OCI-LY1 (cell line): ENCODE results near the gene LSAMP.

Experiments used
- EZH2 ChIP-seq: fragments of 200-600 bp; sonication (generic), shearing (Covaris generic); IDR thresholded peaks from 2 replicates; pipeline ENCODE4 v1.8.0; 2017; ENCODE audit warnings: borderline replicate concordance, mixed run types, mild to moderate bottlenecking, antibody characterized with exemption, low read length, moderate library complexity, mixed read lengths
- TF ChIP-seq, protein P1 (sequence below): fragments of 200-600 bp; sonication (generic), shearing (Covaris generic); IDR thresholded peaks from 2 replicates; pipeline ENCODE4 v1.5.1; 2017; ENCODE audit warnings: mild to moderate bottlenecking, antibody characterized with exemption, low read length, moderate library complexity, mixed read lengths

GRCh38 chr3:115843206-115843605 lies 602.1 kb downstream of the LSAMP start:
- TF ChIP-seq, protein P1, sequence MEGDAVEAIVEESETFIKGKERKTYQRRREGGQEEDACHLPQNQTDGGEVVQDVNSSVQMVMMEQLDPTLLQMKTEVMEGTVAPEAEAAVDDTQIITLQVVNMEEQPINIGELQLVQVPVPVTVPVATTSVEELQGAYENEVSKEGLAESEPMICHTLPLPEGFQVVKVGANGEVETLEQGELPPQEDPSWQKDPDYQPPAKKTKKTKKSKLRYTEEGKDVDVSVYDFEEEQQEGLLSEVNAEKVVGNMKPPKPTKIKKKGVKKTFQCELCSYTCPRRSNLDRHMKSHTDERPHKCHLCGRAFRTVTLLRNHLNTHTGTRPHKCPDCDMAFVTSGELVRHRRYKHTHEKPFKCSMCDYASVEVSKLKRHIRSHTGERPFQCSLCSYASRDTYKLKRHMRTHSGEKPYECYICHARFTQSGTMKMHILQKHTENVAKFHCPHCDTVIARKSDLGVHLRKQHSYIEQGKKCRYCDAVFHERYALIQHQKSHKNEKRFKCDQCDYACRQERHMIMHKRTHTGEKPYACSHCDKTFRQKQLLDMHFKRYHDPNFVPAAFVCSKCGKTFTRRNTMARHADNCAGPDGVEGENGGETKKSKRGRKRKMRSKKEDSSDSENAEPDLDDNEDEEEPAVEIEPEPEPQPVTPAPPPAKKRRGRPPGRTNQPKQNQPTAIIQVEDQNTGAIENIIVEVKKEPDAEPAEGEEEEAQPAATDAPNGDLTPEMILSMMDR, result no peak
- no peak for TF ChIP-seq EZH2
